ENCODE data around the gene UBAC2.

DNA sequence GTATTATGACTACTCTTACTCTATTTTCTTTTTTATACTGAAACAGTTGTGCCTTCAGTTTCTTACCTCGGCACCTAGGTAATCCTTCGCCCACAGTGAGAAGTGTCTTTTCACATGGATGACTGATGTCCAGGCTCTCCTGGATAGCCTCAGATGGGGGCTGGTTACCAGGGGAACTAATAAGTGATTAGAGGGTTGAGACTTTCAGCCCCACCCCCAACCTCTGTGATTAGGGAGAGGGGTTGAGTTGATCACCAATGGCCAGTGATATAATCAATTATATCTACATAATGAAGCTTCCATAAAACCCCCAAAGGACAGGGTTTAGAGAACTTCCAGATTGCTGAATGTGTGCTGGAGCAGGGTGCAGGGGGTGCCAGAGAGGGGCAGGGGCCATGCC, 149.5 kb downstream of the UBAC2 start:
- TF ChIP-seq, protein P1, sequence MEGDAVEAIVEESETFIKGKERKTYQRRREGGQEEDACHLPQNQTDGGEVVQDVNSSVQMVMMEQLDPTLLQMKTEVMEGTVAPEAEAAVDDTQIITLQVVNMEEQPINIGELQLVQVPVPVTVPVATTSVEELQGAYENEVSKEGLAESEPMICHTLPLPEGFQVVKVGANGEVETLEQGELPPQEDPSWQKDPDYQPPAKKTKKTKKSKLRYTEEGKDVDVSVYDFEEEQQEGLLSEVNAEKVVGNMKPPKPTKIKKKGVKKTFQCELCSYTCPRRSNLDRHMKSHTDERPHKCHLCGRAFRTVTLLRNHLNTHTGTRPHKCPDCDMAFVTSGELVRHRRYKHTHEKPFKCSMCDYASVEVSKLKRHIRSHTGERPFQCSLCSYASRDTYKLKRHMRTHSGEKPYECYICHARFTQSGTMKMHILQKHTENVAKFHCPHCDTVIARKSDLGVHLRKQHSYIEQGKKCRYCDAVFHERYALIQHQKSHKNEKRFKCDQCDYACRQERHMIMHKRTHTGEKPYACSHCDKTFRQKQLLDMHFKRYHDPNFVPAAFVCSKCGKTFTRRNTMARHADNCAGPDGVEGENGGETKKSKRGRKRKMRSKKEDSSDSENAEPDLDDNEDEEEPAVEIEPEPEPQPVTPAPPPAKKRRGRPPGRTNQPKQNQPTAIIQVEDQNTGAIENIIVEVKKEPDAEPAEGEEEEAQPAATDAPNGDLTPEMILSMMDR (IDR thresholded peaks at IDR 0.05), result no peak
- TF ChIP-seq POLR2A (IDR thresholded peaks at IDR 0.05) (no peak), EP300 (IDR thresholded peaks at IDR 0.05) (no peak), POLR2AphosphoS5 (IDR thresholded peaks at IDR 0.05) (no peak)

Measured in suprapubic skin (tissue), 4 donors.